ENCODE data around the gene LARP4B. TPM values are rescaled to one million over a fixed set of nuclear protein-coding genes. Genes with fewer than 3 reads are reported as not detected.

Gene LARP4B
- total and polyA plus RNA-seq, 2 experiments from 2014 or later, result 18.3 to 52.3 TPM

GRCh38 chr10:847868-848267 is 83.6 kb downstream of the LARP4B start:
- H3K4me1 ChIP-seq (ENCODE audit: insufficient read depth), result no peaks in the 10 kb centered on the region
- H3K36me3 ChIP-seq (ENCODE audit: insufficient read depth), result peaks cover 8% of the 10 kb centered on the region
- Mint-ChIP-seq H3K9me3 (peaks cover 21% of the 10 kb centered on the region), H3K27me3 (ENCODE audit: insufficient read depth, low read depth, poor library complexity) (peaks cover 11% of the 10 kb centered on the region), H3K27ac (peak overlapping the region; percentile 3; the same call in 1 of the 2 replicates), H3K4me3 (no peak overlapping the region), H3K36me3 (ENCODE audit: low read depth) (peaks cover 47% of the 10 kb centered on the region), H3K4me1 (peaks cover 10% of the 10 kb centered on the region; the same call in 2 of the 3 replicates)
- H3K9me2 ChIP-seq (ENCODE audit: insufficient read depth), result no peaks in the 10 kb centered on the region
- DNase-seq (ENCODE audit: low spot score) (peak; percentile 43), ATAC-seq (peak; percentile 94)
- peaks cover 92% of the 10 kb centered on the region for H3K79me2 ChIP-seq (replicated peaks; ENCODE audit: insufficient read depth)
- no peak overlapping the region for H3K4me3 ChIP-seq
- no peak overlapping the region for H3K27ac ChIP-seq (ENCODE audit: low read depth)
- peaks cover 22% of the 10 kb centered on the region for H4K20me1 ChIP-seq (replicated peaks; ENCODE audit: insufficient read depth)
- H3F3A ChIP-seq (replicated peaks; ENCODE audit: low read depth), result no peaks in the 10 kb centered on the region
- TF ChIP-seq ZNF462 (CRISPR knock-in tag; IDR thresholded peaks at IDR 0.05), result no peak
- no peak for TF ChIP-seq CREB1 (CRISPR knock-in tag; IDR thresholded peaks at IDR 0.05; ENCODE audit: low read depth)
- peak; percentile 41 to 54 for TF ChIP-seq CTCF (conservative IDR thresholded peaks at IDR 0.05; ENCODE audit: low read depth in 2 of 2)
- H3K27me3 ChIP-seq (ENCODE audit: insufficient read depth), result no peaks in the 10 kb centered on the region
- H2AFZ ChIP-seq, result no peak overlapping the region
- H3K4me2 ChIP-seq, result no peak overlapping the region
